ENCODE results near the gene PKN1. TPM values are rescaled to one million over a fixed set of nuclear protein-coding genes. Genes with fewer than 3 reads are reported as not detected.
A peak's percentile ranks its signal among the peaks of the same experiment; 100 is the strongest.

Gene PKN1
- total and polyA plus RNA-seq, 9 of the 15 experiments (the other 6 are each of a cell fraction or from before 2014, with no cell fraction given): 0.30 to 228 (median 77.5) TPM

GRCh38 chr19:14412324-14412995 lies 20.6 kb upstream of the PKN1 start (continued):
- TF ChIP-seq RBFOX2 (IDR thresholded peaks at IDR 0.05; ENCODE audit: low read depth, low read length): peak; percentile 74

GRCh38 chr19:14412996-14413692 lies 20.0 kb upstream of the PKN1 start:
- peaks cover 72% of the 10 kb centered on the region for H3K79me2 ChIP-seq (ENCODE audit: control insufficient read depth, insufficient read depth, low read length)
- peaks cover 77% of the 10 kb centered on the region for H4K20me1 ChIP-seq (replicated peaks; ENCODE audit: control insufficient read depth, insufficient read depth, low read length)
- FAIRE-seq (no peak), ATAC-seq (no peak), DNase-seq (ENCODE audit: extremely low read depth in 1 of 4, low spot score in 3 of 4) (peak in 2 of 4 experiments; percentile 19 to 27)
- H3K4me2 ChIP-seq (ENCODE audit: insufficient read depth, low read length): no peak overlapping the region
- intact Hi-C loops (cut with micrococcal nuclease): no loop called here
- H3K27ac ChIP-seq (ENCODE audit: extremely low read depth, low read depth, low read length): no peak overlapping the region
- peaks cover 19% of the 10 kb centered on the region for H3K9me1 ChIP-seq (ENCODE audit: control insufficient read depth, insufficient read depth, low read length)
- in situ Hi-C loops (cut with MboI): no loop called here
- no TSS peak for BruUV-seq (replicated peaks)
- H3K4me1 ChIP-seq (replicated peaks in 1 of 2; ENCODE audit: control insufficient read depth in 2 of 2, insufficient read depth in 2 of 2, low read length in 2 of 2): peaks cover 14 to 54% of the 10 kb centered on the region in 2 experiments
- POLR2A ChIA-PET: interaction anchor here (0.7 to 1.6 kb wide), 2 partner anchors 59 to 276 kb away, joined by 3 read pairs; no protein-coding TSS in a partner anchor
- CTCF ChIA-PET (ENCODE audit: low intra/inter-chr PET ratio): no interaction called here
- H3K9ac ChIP-seq (ENCODE audit: insufficient read depth in 1 of 2, low read depth in 2 of 2, low read length in 2 of 2): peak overlapping the region in 1 of 2 experiments; percentile 75; a peak in 2 of 4 replicates
- no peak overlapping the region for H2AFZ ChIP-seq (ENCODE audit: low read depth, low read length)
- H3K27me3 ChIP-seq (ENCODE audit: control insufficient read depth in 2 of 2, insufficient read depth in 2 of 2, low read length in 2 of 2): no peaks in the 10 kb centered on the region
- H3K9me3 ChIP-seq (replicated peaks; ENCODE audit: control insufficient read depth, insufficient read depth, low read depth, low read length): no peaks in the 10 kb centered on the region
- no peak for TF ChIP-seq POU5F1 (IDR thresholded peaks at IDR 0.05; ENCODE audit: borderline replicate concordance, low read depth, low read length, partially characterized antibody)
- peak; percentile 8 for TF ChIP-seq RBFOX2 (IDR thresholded peaks at IDR 0.05; ENCODE audit: low read depth, low read length)
- TF ChIP-seq POLR2G (IDR thresholded peaks at IDR 0.05; ENCODE audit: low read depth, low read length): peak; percentile 24; the same call in 1 of the 2 replicates
- peaks cover 92% of the 10 kb centered on the region for H3K36me3 ChIP-seq (ENCODE audit: control insufficient read depth, insufficient read depth, low read length)
- WGBS (ENCODE audit: insufficient coverage, low coverage, missing lambda C conversion rate): 97% methylated on average over 12 of the region's 15 CpGs
- no peak overlapping the region for H3K4me3 ChIP-seq
